Measurements from ENCODE around the gene RECK. TPM values are rescaled to one million over a fixed set of nuclear protein-coding genes. Genes with fewer than 3 reads are reported as not detected.
"Not testable (repeated sequence)": the region's sequence is repeated elsewhere in the genome, so short reads cannot be mapped to it uniquely, and the experiment has no call there.

The RECK gene
- total RNA-seq, 1 donor from 2014 or later = 11.1 TPM

DNA sequence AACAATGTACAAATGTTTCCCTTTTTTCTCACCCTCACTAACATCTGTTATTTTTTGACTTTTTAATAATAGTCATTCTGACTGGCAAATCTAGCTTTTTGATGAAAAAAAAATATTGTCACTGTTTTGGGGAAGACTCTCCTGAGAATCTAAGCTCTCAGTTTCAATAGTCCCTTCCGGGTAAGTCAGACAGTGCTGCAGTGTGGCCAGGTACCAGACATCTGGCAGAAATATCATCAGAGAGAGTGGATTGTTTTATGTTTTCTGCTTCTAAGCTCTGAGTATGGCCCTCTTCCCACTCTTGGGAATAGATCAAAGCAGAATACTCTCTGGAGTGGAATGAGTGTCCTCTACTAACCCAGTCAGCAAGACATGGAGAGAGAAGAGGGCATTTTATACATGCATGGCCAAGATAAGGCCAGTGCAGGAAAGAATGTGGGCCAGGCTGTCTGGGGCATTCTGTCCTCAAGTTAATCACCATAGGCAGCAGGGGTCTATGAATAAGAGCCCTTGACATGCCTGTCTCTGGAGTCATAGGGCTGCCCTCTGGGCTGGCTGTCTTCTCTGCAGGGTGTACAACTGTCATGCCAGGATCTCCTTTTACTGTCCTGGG, 40.2 kb upstream of the RECK start:
- Mint-ChIP-seq H3K36me3 (ENCODE audit: unreplicated experiment) (no peaks in the 10 kb centered on the region), H3K9me3 (ENCODE audit: unreplicated experiment) (no peaks in the 10 kb centered on the region), H3K4me1 (ENCODE audit: low read depth, unreplicated experiment) (no peaks in the 10 kb centered on the region), H3K4me3 (ENCODE audit: unreplicated experiment) (no peak overlapping the region), H3K27me3 (ENCODE audit: unreplicated experiment) (no peaks in the 10 kb centered on the region), H3K27ac (ENCODE audit: unreplicated experiment) (no peak overlapping the region)
- TF ChIP-seq CTCF (IDR thresholded peaks at IDR 0.05; ENCODE audit: partially characterized antibody, unreplicated experiment) = no peak
- DNase-seq = no peak

GRCh38 chr9:35997016-35997415, 39.7 kb upstream of the RECK start:
- H3K36me3 Mint-ChIP-seq (ENCODE audit: unreplicated experiment); H3K4me1 Mint-ChIP-seq (ENCODE audit: low read depth, unreplicated experiment); H3K27me3 Mint-ChIP-seq (ENCODE audit: unreplicated experiment): not testable (repeated sequence)

GRCh38 chr9:35998333-35998732, 38.4 kb upstream of the RECK start:
- no peak for DNase-seq

More at GRCh38 chr9:35997016-35997415, 39.7 kb upstream of the RECK start:
- not testable (repeated sequence) for H3K4me3 Mint-ChIP-seq (ENCODE audit: unreplicated experiment); H3K27ac Mint-ChIP-seq (ENCODE audit: unreplicated experiment); H3K9me3 Mint-ChIP-seq (ENCODE audit: unreplicated experiment); DNase-seq

GRCh38 chr9:36005891-36006290, 30.8 kb upstream of the RECK start:
- no peak for TF ChIP-seq CTCF (IDR thresholded peaks at IDR 0.05; ENCODE audit: partially characterized antibody, unreplicated experiment)
- H3K9me3 Mint-ChIP-seq (ENCODE audit: unreplicated experiment) = no peaks in the 10 kb centered on the region
- no peak overlapping the region for H3K27ac Mint-ChIP-seq (ENCODE audit: unreplicated experiment)
- no peaks in the 10 kb centered on the region for H3K4me1 Mint-ChIP-seq (ENCODE audit: low read depth, unreplicated experiment)
- peaks cover 9% of the 10 kb centered on the region for H3K36me3 Mint-ChIP-seq (ENCODE audit: unreplicated experiment)
- peaks cover 4% of the 10 kb centered on the region for H3K27me3 Mint-ChIP-seq (ENCODE audit: unreplicated experiment)
- no peak for DNase-seq
- H3K4me3 Mint-ChIP-seq (ENCODE audit: unreplicated experiment) = no peak overlapping the region

More at GRCh38 chr9:35998333-35998732, 38.4 kb upstream of the RECK start:
- H3K4me3 Mint-ChIP-seq (ENCODE audit: unreplicated experiment) = no peak overlapping the region
- H3K27me3 Mint-ChIP-seq (ENCODE audit: unreplicated experiment) = no peaks in the 10 kb centered on the region
- no peak overlapping the region for H3K27ac Mint-ChIP-seq (ENCODE audit: unreplicated experiment)
- H3K4me1 Mint-ChIP-seq (ENCODE audit: low read depth, unreplicated experiment) = no peaks in the 10 kb centered on the region
- H3K36me3 Mint-ChIP-seq (ENCODE audit: unreplicated experiment) = no peaks in the 10 kb centered on the region
- no peak for TF ChIP-seq CTCF (IDR thresholded peaks at IDR 0.05; ENCODE audit: partially characterized antibody, unreplicated experiment)
- H3K9me3 Mint-ChIP-seq (ENCODE audit: unreplicated experiment) = no peaks in the 10 kb centered on the region

DNA sequence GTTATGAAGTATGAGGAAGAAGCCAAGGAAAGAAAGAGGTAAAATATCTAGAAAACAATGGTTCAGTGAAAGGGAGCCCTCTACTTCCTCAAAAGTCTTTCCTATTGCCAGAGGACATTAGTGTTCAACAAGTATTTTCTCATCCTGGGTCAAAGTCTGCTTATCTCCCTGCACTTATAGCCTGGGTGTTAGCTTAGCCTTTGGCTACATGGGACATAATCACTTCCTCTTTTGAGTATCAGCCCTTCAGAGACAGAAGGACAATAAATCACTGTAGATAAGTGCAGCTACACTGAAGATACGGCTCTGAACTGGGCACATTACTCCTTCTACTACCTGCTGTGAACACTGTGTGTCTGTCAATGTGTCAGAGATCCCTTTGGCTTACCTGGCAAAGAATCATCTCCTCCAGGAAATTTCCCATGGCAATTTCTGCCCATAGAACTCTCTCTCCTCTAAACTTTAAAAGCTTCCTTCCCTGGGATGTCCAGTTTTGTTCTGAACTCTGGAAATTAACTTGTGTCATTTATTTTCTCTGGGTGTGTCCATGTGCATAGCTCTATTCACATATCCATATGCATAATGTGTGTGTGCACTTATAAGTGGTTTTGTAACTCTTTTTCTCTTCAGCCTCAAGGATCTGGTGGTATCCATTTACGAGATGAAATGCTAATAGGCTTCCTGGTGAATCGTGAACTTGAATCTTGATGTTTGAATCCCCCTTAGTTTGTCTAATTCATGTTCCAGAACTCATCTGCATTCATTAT, 30.0 kb upstream of the RECK start:
- no peak overlapping the region for H3K4me3 Mint-ChIP-seq (ENCODE audit: unreplicated experiment)
- no peaks in the 10 kb centered on the region for H3K9me3 Mint-ChIP-seq (ENCODE audit: unreplicated experiment)
- no peak overlapping the region for H3K27ac Mint-ChIP-seq (ENCODE audit: unreplicated experiment)
- peaks cover 9% of the 10 kb centered on the region for H3K36me3 Mint-ChIP-seq (ENCODE audit: unreplicated experiment)
- peaks cover 5% of the 10 kb centered on the region for H3K27me3 Mint-ChIP-seq (ENCODE audit: unreplicated experiment)
- no peaks in the 10 kb centered on the region for H3K4me1 Mint-ChIP-seq (ENCODE audit: low read depth, unreplicated experiment)
- DNase-seq = no peak
- no peak for TF ChIP-seq CTCF (IDR thresholded peaks at IDR 0.05; ENCODE audit: partially characterized antibody, unreplicated experiment)
